ENCODE data around the gene PGGHG.
"Not testable (repeated sequence)": the region's sequence is repeated elsewhere in the genome, so short reads cannot be mapped to it uniquely, and the experiment has no call there.

The PGGHG gene

DNA sequence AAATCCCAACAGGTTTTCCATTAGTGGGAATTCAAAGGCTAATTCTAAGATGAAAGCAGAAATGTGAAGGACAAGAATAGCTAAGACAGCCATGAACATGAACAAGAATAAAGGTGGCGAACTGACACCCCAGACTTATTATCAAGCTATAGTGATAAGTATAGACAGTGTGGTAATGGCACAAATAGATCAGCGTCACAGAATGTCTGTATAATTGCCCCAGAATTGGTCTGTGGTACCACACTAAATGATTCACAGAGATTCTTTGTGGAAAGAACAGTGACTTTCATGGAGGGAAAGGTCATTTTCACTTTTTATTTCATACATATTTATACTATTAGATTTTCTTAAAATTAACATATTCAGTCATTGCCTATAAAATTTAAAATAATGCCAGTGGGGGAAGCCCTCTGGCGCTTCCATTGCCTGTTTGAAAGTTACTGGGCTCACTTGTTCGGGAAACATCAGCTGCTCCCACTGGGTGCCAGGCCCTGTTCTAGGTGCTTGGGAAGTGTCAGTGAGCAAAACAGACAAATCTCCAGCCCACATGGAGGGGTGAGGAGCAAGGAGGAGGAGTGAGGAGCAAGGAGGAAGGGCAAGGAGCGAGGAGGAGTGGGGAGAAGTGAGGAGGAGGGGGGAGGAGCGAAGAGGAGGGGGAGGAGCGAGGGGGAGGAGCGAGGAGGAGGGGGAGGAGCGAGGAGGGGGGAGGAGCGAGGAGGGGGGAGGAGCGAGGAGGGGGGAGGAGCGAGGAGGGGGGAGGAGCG, 22.1 kb upstream of the PGGHG start:
- ChIA-PET POLR2A (no interaction called here), CTCF (interaction anchor here (2.9 kb wide), 1 partner anchor 16 kb away, joined by 12 read pairs; no protein-coding TSS in a partner anchor)
- no peak overlapping the region for H3K4me3 ChIP-seq (ENCODE audit: low read depth, low read length)
- no peak for DNase-seq (ENCODE audit: low read depth, low spot score)
- no peak for TF ChIP-seq CTCF (IDR thresholded peaks at IDR 0.05; ENCODE audit: insufficient read depth, low read length, missing control alignments)

DNA sequence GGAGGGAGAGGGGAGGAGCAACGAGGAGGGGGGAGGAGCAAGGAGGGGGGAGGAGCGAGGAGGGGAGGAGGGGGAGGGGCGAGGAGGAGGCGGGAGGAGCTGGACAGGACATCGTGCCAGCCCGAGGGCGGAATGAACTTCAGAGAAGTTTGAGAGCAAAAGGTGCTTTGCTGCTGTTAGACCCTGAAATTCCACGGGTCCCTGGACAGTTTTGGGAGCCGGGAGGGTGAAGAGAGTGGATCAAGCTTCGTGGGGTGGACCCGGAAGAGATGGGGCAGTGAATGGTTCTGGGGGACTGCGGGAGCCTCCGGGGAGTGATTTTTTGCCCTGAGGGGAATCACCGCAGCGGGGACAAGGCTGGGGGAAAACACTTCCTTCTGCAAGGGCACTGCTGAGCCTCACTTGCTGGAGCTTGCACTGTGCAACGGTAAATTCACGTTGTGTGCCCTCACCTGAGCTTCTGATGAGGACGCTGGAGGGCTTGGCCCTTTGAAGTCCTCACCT, 21.4 kb upstream of the PGGHG start:
- ChIA-PET POLR2A (no interaction called here), CTCF (interaction anchor here (0.7 to 2.9 kb wide), 2 partner anchors 16 to 73 kb away, joined by 4 to 12 read pairs; no protein-coding TSS in a partner anchor)
- no peak for TF ChIP-seq CTCF (IDR thresholded peaks at IDR 0.05; ENCODE audit: insufficient read depth, low read length, missing control alignments)
- DNase-seq (ENCODE audit: low read depth, low spot score): no peak
- H3K4me3 ChIP-seq (ENCODE audit: low read depth, low read length): no peak overlapping the region

- CTCF ChIA-PET; POLR2A ChIA-PET; DNase-seq (ENCODE audit: low read depth, low spot score); H3K4me3 ChIP-seq (ENCODE audit: low read depth, low read length): not testable (repeated sequence)
These were observed 20.2 kb upstream of the PGGHG start for GRCh38 chr11:268716-269145.

- no peak for TF ChIP-seq CTCF (IDR thresholded peaks at IDR 0.05; ENCODE audit: insufficient read depth, low read length, missing control alignments)
- no peak for DNase-seq (ENCODE audit: low read depth, low spot score)
- ChIA-PET POLR2A (no interaction called here), CTCF (no interaction called here)
- H3K4me3 ChIP-seq (ENCODE audit: low read depth, low read length): no peak overlapping the region
These were observed 19.6 kb upstream of the PGGHG start for GRCh38 chr11:269146-269890.

- TF ChIP-seq CTCF (IDR thresholded peaks at IDR 0.05; ENCODE audit: insufficient read depth, low read length, missing control alignments): no peak
- no peak overlapping the region for H3K4me3 ChIP-seq (ENCODE audit: low read depth, low read length)
- CTCF ChIA-PET: interaction anchor here (0.7 to 1.6 kb wide), 3 partner anchors 20 to 179 kb away, joined by 3 to 5 read pairs (median 4); partner anchors contain the start of gene PTDSS2
- POLR2A ChIA-PET: no interaction called here
- no peak for DNase-seq (ENCODE audit: low read depth, low spot score)
These were observed 18.2 kb upstream of the PGGHG start for GRCh38 chr11:270451-271318.

DNA sequence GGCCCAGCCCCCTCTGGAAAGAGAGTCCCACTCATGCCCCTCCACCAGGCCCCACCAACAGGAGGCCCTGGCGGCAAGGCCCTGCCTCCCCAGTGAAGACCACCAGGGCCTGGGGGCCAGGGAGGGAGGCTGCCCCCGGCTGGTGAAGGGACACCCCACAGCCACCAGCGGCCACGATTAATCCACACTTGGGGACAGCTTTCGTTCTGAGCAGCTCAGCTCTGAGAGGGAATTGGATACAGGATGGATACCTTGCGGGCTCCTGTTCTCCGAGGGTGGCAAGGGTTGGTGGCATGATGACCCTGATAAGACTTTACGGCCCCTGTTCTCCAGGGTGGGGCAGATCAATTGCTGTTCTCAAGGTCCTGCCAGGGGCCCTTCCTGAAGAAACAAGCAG, 17.6 kb upstream of the PGGHG start:
- DNase-seq (ENCODE audit: low read depth, low spot score): no peak
- ChIA-PET CTCF (interaction anchor here (0.7 to 1.6 kb wide), 3 partner anchors 21 to 179 kb away, joined by 3 to 5 read pairs (median 4); partner anchors contain the start of gene PTDSS2), POLR2A (no interaction called here)
- no peak for TF ChIP-seq CTCF (IDR thresholded peaks at IDR 0.05; ENCODE audit: insufficient read depth, low read length, missing control alignments)
- H3K4me3 ChIP-seq (ENCODE audit: low read depth, low read length): no peak overlapping the region
